HepG2 (cell line): ENCODE measurements around the gene SH3GL2. TPM values are rescaled to one million over a fixed set of nuclear protein-coding genes. Genes with fewer than 3 reads are reported as not detected.
A peak's percentile ranks its signal among the peaks of the same experiment; 100 is the strongest.

Experiments
- ATAC-seq: fragments of 200-7000 bp; cut with Tn5 transposase; 3 replicates; pipeline ENCODE4 v1.9.1; 2020; ENCODE audit warnings: mild to moderate bottlenecking, moderate library complexity
- BruUV-seq: library from RNA; stranded (reverse); fragments of 400-500 nt; replicated peaks from 2 replicates; lab custom pipeline; 2021; lab: Mats Ljungman, UMichigan
- CTCF ChIA-PET: fragments of 300-600 bp; formaldehyde crosslinking; extraction: SDS; loops from one replicate; lab custom pipeline; 2021; ENCODE audit warnings: low total read pairs, inconsistent platforms, low intra/inter-chr PET ratio; lab: Yijun Ruan, JAX
- POLR2A ChIA-PET: fragments of 350-600 bp; sonication (Branson Sonifier 250); formaldehyde crosslinking; loops from one replicate; lab custom pipeline; 2020; ENCODE audit warnings: antibody characterized with exemption, inconsistent platforms; lab: Yijun Ruan, JAX
- DNase-seq: peaks from one replicate; pipeline ENCODE4 v3.0.0-alpha.2; 2015; ENCODE audit warnings: low spot score
- FAIRE-seq: peaks from 3 replicates; lab custom pipeline; 2011; peaks lifted over from hg19 to GRCh38; lab: Jason Lieb, UNC
- H2AFZ ChIP-seq: one replicate; pipeline ENCODE4 v1.6.1; 2011; ENCODE audit warnings: low read length, inconsistent platforms
- H3K27ac ChIP-seq: fragments of 300-600 bp; 3 replicates; pipeline ENCODE4 v1.8.0; 2011; ENCODE audit warnings: mixed run types, mild to moderate bottlenecking, mixed read lengths, low read length, inconsistent platforms; ENCODE audit not compliant: insufficient read depth; ENCODE audit errors: extremely low read length
- H3K27me3 ChIP-seq, 2 experiments: fragments of 200-600 bp in 1 of 2; 2 replicates in 1 of 2; 3 replicates in 1 of 2; pipeline versions ENCODE4 v1.6.0 to v1.8.0; 2011; ENCODE audit warnings: low read length in 2 of 2, mild to moderate bottlenecking in 2 of 2, moderate library complexity in 2 of 2, inconsistent platforms in 1 of 2; ENCODE audit not compliant: insufficient read depth in 2 of 2, control insufficient read depth in 1 of 2
- H3K36me3 ChIP-seq, 2 experiments: fragments of 200-600 bp in 1 of 2; replicated peaks in 1 of 2; 2 replicates in 1 of 2; 3 replicates in 1 of 2; pipeline versions ENCODE4 v1.5.1 to v1.8.0; 2011; ENCODE audit warnings: low read length in 2 of 2, inconsistent platforms in 1 of 2; ENCODE audit not compliant: insufficient read depth in 2 of 2, control insufficient read depth in 1 of 2
- H3K4me1 ChIP-seq: 2 replicates; pipeline ENCODE4 v1.5.1; 2012; ENCODE audit warnings: low read length, inconsistent platforms; ENCODE audit not compliant: insufficient read depth
- H3K4me2 ChIP-seq: 2 replicates; pipeline ENCODE4 v1.6.0; 2011; ENCODE audit warnings: low read depth, low read length, inconsistent platforms
- H3K4me3 ChIP-seq, 3 experiments: fragments of 200-600 bp in 1 of 3; sonication (generic), shearing (Covaris generic) in 1 of 3; replicated peaks in 1 of 3; 2 replicates each; pipeline ENCODE4 v1.5.1; 2011 to 2016; ENCODE audit warnings: low read length in 3 of 3, inconsistent platforms in 2 of 3, low read depth in 2 of 3, mild to moderate bottlenecking in 2 of 3, control low read depth in 1 of 3, mixed read lengths in 1 of 3; ENCODE audit not compliant: insufficient read depth in 1 of 3
- H3K79me2 ChIP-seq: one replicate; pipeline ENCODE4 v1.6.1; 2011; ENCODE audit warnings: low read length, inconsistent platforms; ENCODE audit not compliant: insufficient read depth
- H3K9ac ChIP-seq: 2 replicates; pipeline ENCODE4 v1.6.0; 2011; ENCODE audit warnings: mild to moderate bottlenecking, low read depth, low read length, inconsistent platforms; ENCODE audit not compliant: insufficient read depth
- H3K9me3 ChIP-seq: 2 replicates; pipeline ENCODE4 v1.5.1; 2012; ENCODE audit warnings: mild to moderate bottlenecking, low read length
- H4K20me1 ChIP-seq: 2 replicates; pipeline ENCODE4 v1.6.0; 2011; ENCODE audit warnings: inconsistent platforms, mild to moderate bottlenecking, low read length, moderate library complexity; ENCODE audit not compliant: insufficient read depth
- GABPB1 ChIP-seq: IDR thresholded peaks from 2 replicates; pipeline ENCODE4 v1.6.1; 2016; ENCODE audit warnings: mild to moderate bottlenecking, missing genetic modification reagents, moderate library complexity, missing compliant biosample characterization
- MAFF ChIP-seq: IDR thresholded peaks from 2 replicates; pipeline ENCODE4 v1.6.1; 2011; ENCODE audit warnings: low read depth, low read length, improper control_type of control experiment
- MAFK ChIP-seq, 2 experiments: IDR thresholded peaks in 1 of 2; conservative IDR thresholded peaks in 1 of 2; 2 replicates each; pipeline ENCODE4 v1.6.1; 2011; ENCODE audit warnings: improper control_type of control experiment in 2 of 2, low read length in 2 of 2
- POGZ ChIP-seq: sonication (generic); formaldehyde crosslinking; IDR thresholded peaks from 2 replicates; pipeline ENCODE4 v1.4.0; 2020; ENCODE audit warnings: mild to moderate bottlenecking, missing genetic modification reagents
- ZNF234 ChIP-seq: sonication (generic); formaldehyde crosslinking; conservative IDR thresholded peaks from 2 replicates; pipeline ENCODE4 v1.5.1; 2020; ENCODE audit warnings: mild to moderate bottlenecking, missing genetic modification reagents
- WGBS: methylation state at CpG from one replicate; pipeline ENCODE4 v1.1.6; 2017; ENCODE audit warnings: low lambda C conversion rate; 5-methylcytosine and 5-hydroxymethylcytosine counted together
- in situ Hi-C: cut with HindIII; loops from 2 replicates; pipeline ENCODE4 v1.10.0; 2017; ENCODE audit warnings: low pct_unique_long_range_greater_than_20kb; ENCODE audit not compliant: extremely low pct_ligation_motif_present
- intact Hi-C: fragments of 100-400 bp; cut with micrococcal nuclease; formaldehyde crosslinking; loops from one replicate; pipeline ENCODE4 v1.10.0; 2022; ENCODE audit not compliant: unreplicated experiment
- polyA plus RNA-seq, 8 experiments: library from polyadenylated mRNA; depleted of rRNA in 3 of 8; stranded (reverse) in 7 of 8; unstranded in 1 of 8; fragments of >200 nt; fragmentation: Illumina TruSeq in 4 of 8; extraction: Trizol in 4 of 8; gene quantifications; 2 replicates each; pipeline versions ENCODE4 v1.2.1 to v1.2.3, GENCODE V29; 2011 to 2016; ENCODE audit warnings: low read depth in 4 of 8, missing spikeins in 1 of 8, mixed read lengths in 1 of 8; ENCODE audit not compliant: insufficient read depth in 1 of 8
- total RNA-seq, 5 experiments: library from RNA; depleted of rRNA; stranded (reverse); fragments of >200 nt; fragmentation: Illumina TruSeq; extraction: Trizol; gene quantifications; 2 replicates each; pipeline ENCODE4 v1.2.3, GENCODE V29; 2016; ENCODE audit warnings: low read depth in 1 of 5
- TF ChIP-seq, protein P1 (sequence below): sonication (generic); formaldehyde crosslinking; IDR thresholded peaks from 2 replicates; pipeline ENCODE4 v1.5.0; 2020; ENCODE audit warnings: mild to moderate bottlenecking, missing genetic modification reagents

SH3GL2 gene
- total and polyA plus RNA-seq, 2 of the 13 experiments (the other 11 are each of a cell fraction or from before 2014, with no cell fraction given), result 0.04 TPM; not detected in 1

DNA sequence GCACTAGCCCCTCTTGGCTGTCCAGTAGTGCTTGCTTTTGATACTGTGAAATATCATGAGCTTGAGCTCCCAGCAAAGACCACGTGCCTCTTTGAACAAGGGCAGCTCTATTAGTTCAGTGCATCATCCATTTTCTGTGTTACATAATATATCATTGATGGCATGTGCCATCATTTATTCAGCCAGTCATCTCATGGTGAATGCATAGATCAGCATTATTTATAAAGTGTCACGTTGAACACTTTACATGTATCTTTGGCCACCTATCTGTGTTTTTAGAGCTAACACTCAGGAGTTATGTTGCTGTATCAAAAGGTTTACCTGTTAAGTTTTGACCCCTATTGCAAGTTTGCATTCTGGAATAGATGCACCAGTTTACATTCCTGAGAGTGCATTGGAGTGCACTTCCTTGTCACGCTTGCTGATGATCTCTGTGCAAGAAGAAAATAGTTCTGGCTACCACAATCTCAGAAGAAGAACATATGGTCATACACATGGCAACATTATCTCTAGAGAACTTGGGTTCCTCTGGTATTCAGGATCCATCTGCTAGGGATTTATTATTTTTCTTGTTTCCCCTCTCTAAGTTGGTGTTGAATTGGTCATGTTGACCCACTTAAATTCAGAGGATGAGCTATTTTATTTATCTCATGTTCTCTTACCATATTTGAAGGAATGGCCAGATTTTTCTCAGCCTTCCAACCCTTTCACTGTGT is 120.9 kb downstream of the SH3GL2 start:
- intact Hi-C loops, result no loop called here
- H3K9ac ChIP-seq, result no peak overlapping the region
- TF ChIP-seq, protein P1, sequence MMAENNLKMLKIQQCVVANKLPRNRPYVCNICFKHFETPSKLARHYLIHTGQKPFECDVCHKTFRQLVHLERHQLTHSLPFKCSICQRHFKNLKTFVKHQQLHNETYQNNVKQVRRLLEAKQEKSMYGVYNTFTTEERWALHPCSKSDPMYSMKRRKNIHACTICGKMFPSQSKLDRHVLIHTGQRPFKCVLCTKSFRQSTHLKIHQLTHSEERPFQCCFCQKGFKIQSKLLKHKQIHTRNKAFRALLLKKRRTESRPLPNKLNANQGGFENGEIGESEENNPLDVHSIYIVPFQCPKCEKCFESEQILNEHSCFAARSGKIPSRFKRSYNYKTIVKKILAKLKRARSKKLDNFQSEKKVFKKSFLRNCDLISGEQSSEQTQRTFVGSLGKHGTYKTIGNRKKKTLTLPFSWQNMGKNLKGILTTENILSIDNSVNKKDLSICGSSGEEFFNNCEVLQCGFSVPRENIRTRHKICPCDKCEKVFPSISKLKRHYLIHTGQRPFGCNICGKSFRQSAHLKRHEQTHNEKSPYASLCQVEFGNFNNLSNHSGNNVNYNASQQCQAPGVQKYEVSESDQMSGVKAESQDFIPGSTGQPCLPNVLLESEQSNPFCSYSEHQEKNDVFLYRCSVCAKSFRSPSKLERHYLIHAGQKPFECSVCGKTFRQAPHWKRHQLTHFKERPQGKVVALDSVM (CRISPR knock-in tag), result no peak
- TF ChIP-seq MAFF (peak; percentile 45; the same call in 1 of the 2 replicates), GABPB1 (CRISPR knock-in tag) (no peak), MAFK (conservative IDR thresholded peaks at IDR 0.05 in 1 of 2, IDR thresholded peaks at IDR 0.05 in 1 of 2; ENCODE audit: low read length in 2 of 2) (peak; percentile 45 to 60; a peak in 3 of 4 replicates), POGZ (CRISPR knock-in tag) (no peak), ZNF234 (no peak)
- H2AFZ ChIP-seq, result no peak overlapping the region
- H3K36me3 ChIP-seq, result no peaks in the 10 kb centered on the region
- no peak overlapping the region for H3K27ac ChIP-seq
- H3K4me3 ChIP-seq, result no peak overlapping the region
- in situ Hi-C loops, result no loop called here
- no peaks in the 10 kb centered on the region for H3K27me3 ChIP-seq
- no peaks in the 10 kb centered on the region for H3K79me2 ChIP-seq
- no peak for DNase-seq
- H3K4me1 ChIP-seq, result no peaks in the 10 kb centered on the region
- POLR2A ChIA-PET, result no interaction called here
- 0% methylated on average over 3 of the region's 3 CpGs for WGBS
- CTCF ChIA-PET, result no interaction called here
- no TSS peak for BruUV-seq
- FAIRE-seq, result no peak
- no peak overlapping the region for H3K4me2 ChIP-seq
- H3K9me3 ChIP-seq, result no peaks in the 10 kb centered on the region
- H4K20me1 ChIP-seq, result no peaks in the 10 kb centered on the region
- no peak for ATAC-seq
